Measurements from ENCODE around the gene ZNF670. TPM values are rescaled to one million over a fixed set of nuclear protein-coding genes. Genes with fewer than 3 reads are reported as not detected.
"Not testable (repeated sequence)": the region's sequence is repeated elsewhere in the genome, so short reads cannot be mapped to it uniquely, and the experiment has no call there.

The ZNF670 gene
- total RNA-seq: 1 to 10 TPM; 3.0 to 3.2 TPM

GRCh38 chr1:247078258-247079140 lies at the start of gene ZNF670:
Gene ZNF670, minus strand, starts transcription at chr1:247078811. Its CDS starts 215 bp downstream, at chr1:247078596.
- Mint-ChIP-seq H3K4me3 (peak within 1 kb of the TSS; percentile 90), H3K4me1 (ENCODE audit: low read depth in 2 of 2) (peaks cover 25 to 32% of the 10 kb centered on the region in 2 donors), H3K9me3 (no peaks in the 10 kb centered on the region), H3K27me3 (peaks cover 0 to 8% of the 10 kb centered on the region in 2 donors), H3K36me3 (no peaks in the 10 kb centered on the region), H3K27ac (peak within 1 kb of the TSS; percentile 78 to 83)
- DNase-seq (ENCODE audit: low spot score) (peak; percentile 93), ATAC-seq (peak; percentile 100)

- not testable (repeated sequence) for DNase-seq (ENCODE audit: low spot score); H3K9me3 Mint-ChIP-seq; ATAC-seq; H3K4me1 Mint-ChIP-seq (ENCODE audit: low read depth in 2 of 2); H3K27me3 Mint-ChIP-seq
- Mint-ChIP-seq H3K36me3 (peaks cover 15% of the 10 kb centered on the region), H3K27ac (peak overlapping the region; percentile 31 to 51), H3K4me3 (peak overlapping the region; percentile 85)
These were observed 49.1 kb upstream of the ZNF670 start for GRCh38 chr1:247127519-247128282.

GRCh38 chr1:247126601-247127000 lies 48.0 kb upstream of the ZNF670 start:
- DNase-seq (ENCODE audit: low spot score); H3K4me1 Mint-ChIP-seq (ENCODE audit: low read depth in 2 of 2); H3K27ac Mint-ChIP-seq; H3K27me3 Mint-ChIP-seq; H3K9me3 Mint-ChIP-seq; H3K4me3 Mint-ChIP-seq; H3K36me3 Mint-ChIP-seq: not testable (repeated sequence)
- peak; percentile 80 to 87 for ATAC-seq

GRCh38 chr1:247126166-247126565 lies 47.6 kb upstream of the ZNF670 start:
- H3K4me3 Mint-ChIP-seq; H3K9me3 Mint-ChIP-seq; H3K27me3 Mint-ChIP-seq; DNase-seq (ENCODE audit: low spot score); H3K36me3 Mint-ChIP-seq; H3K4me1 Mint-ChIP-seq (ENCODE audit: low read depth in 2 of 2); H3K27ac Mint-ChIP-seq: not testable (repeated sequence)
- peak; percentile 99 to 100 for ATAC-seq

- no peaks in the 10 kb centered on the region for H3K4me1 Mint-ChIP-seq (ENCODE audit: low read depth in 2 of 2)
- H3K4me3 Mint-ChIP-seq: no peak overlapping the region
- ATAC-seq (no peak), DNase-seq (ENCODE audit: low spot score) (no peak)
- no peaks in the 10 kb centered on the region for H3K9me3 Mint-ChIP-seq
- H3K27me3 Mint-ChIP-seq: no peaks in the 10 kb centered on the region
- no peaks in the 10 kb centered on the region for H3K36me3 Mint-ChIP-seq
- no peak overlapping the region for H3K27ac Mint-ChIP-seq
These were observed 42.8 kb upstream of the ZNF670 start for GRCh38 chr1:247121382-247121781.

- not testable (repeated sequence) for H3K36me3 Mint-ChIP-seq, H3K4me3 Mint-ChIP-seq, H3K9me3 Mint-ChIP-seq
These were observed 41.7 kb upstream of the ZNF670 start for GRCh38 chr1:247120408-247120668.

GRCh38 chr1:247119600-247120407 lies 41.2 kb upstream of the ZNF670 start:
- Mint-ChIP-seq H3K36me3 (no peaks in the 10 kb centered on the region), H3K27ac (no peak overlapping the region), H3K9me3 (no peaks in the 10 kb centered on the region), H3K27me3 (no peaks in the 10 kb centered on the region), H3K4me3 (no peak overlapping the region), H3K4me1 (ENCODE audit: low read depth in 2 of 2) (peaks cover 0 to 2% of the 10 kb centered on the region in 2 donors)
- DNase-seq (ENCODE audit: low spot score) (no peak), ATAC-seq (peak in 1 of 2 donors; percentile 49)

More at GRCh38 chr1:247120408-247120668, 41.7 kb upstream of the ZNF670 start:
- H3K27me3 Mint-ChIP-seq; DNase-seq (ENCODE audit: low spot score); H3K4me1 Mint-ChIP-seq (ENCODE audit: low read depth in 2 of 2); ATAC-seq; H3K27ac Mint-ChIP-seq: not testable (repeated sequence)

- Mint-ChIP-seq H3K27ac (no peak overlapping the region), H3K9me3 (no peaks in the 10 kb centered on the region), H3K36me3 (no peaks in the 10 kb centered on the region), H3K27me3 (no peaks in the 10 kb centered on the region), H3K4me1 (ENCODE audit: low read depth in 2 of 2) (peaks cover 0 to 2% of the 10 kb centered on the region in 2 donors), H3K4me3 (no peak overlapping the region)
- DNase-seq (ENCODE audit: low spot score) (no peak), ATAC-seq (peak; percentile 42 to 62)
These were observed 40.4 kb upstream of the ZNF670 start for GRCh38 chr1:247118946-247119446.

- Mint-ChIP-seq H3K9me3 (no peaks in the 10 kb centered on the region), H3K27me3 (peaks cover 4 to 6% of the 10 kb centered on the region in 2 donors), H3K4me1 (ENCODE audit: low read depth in 2 of 2) (peaks cover 6 to 9% of the 10 kb centered on the region in 2 donors), H3K27ac (no peak overlapping the region), H3K36me3 (peaks cover 3% of the 10 kb centered on the region), H3K4me3 (no peak overlapping the region)
- no peak for DNase-seq (ENCODE audit: low spot score)
- no peak for ATAC-seq
These were observed 36.9 kb upstream of the ZNF670 start for GRCh38 chr1:247115545-247115944.

GRCh38 chr1:247115141-247115510 lies 36.5 kb upstream of the ZNF670 start:
- ATAC-seq: peak in 1 of 2 donors; percentile 3
- no peaks in the 10 kb centered on the region for H3K9me3 Mint-ChIP-seq

GRCh38 chr1:247114351-247115140 lies 35.9 kb upstream of the ZNF670 start:
- H3K4me1 Mint-ChIP-seq (ENCODE audit: low read depth in 2 of 2): peaks cover 6 to 9% of the 10 kb centered on the region in 2 donors
- ATAC-seq (peak; percentile 7 to 53), DNase-seq (ENCODE audit: low spot score) (no peak)
- no peak overlapping the region for H3K27ac Mint-ChIP-seq
- H3K36me3 Mint-ChIP-seq: peaks cover 9% of the 10 kb centered on the region
- H3K9me3 Mint-ChIP-seq: no peaks in the 10 kb centered on the region
- H3K27me3 Mint-ChIP-seq: peaks cover 8 to 14% of the 10 kb centered on the region in 2 donors
- H3K4me3 Mint-ChIP-seq: no peak overlapping the region

More at GRCh38 chr1:247115141-247115510, 36.5 kb upstream of the ZNF670 start:
- H3K36me3 Mint-ChIP-seq: peaks cover 4% of the 10 kb centered on the region
- no peak overlapping the region for H3K27ac Mint-ChIP-seq
- peaks cover 4 to 9% of the 10 kb centered on the region in 2 donors for H3K27me3 Mint-ChIP-seq
- DNase-seq (ENCODE audit: low spot score): no peak
- no peak overlapping the region for H3K4me3 Mint-ChIP-seq
- peaks cover 6 to 9% of the 10 kb centered on the region in 2 donors for H3K4me1 Mint-ChIP-seq (ENCODE audit: low read depth in 2 of 2)

GRCh38 chr1:247113733-247114271 lies 35.2 kb upstream of the ZNF670 start:
- H3K4me3 Mint-ChIP-seq: no peak overlapping the region

More at GRCh38 chr1:247113733-247114271, 35.2 kb upstream of the ZNF670 start:
- H3K4me1 Mint-ChIP-seq (ENCODE audit: low read depth in 2 of 2): peaks cover 6 to 9% of the 10 kb centered on the region in 2 donors
- peaks cover 10% of the 10 kb centered on the region for H3K36me3 Mint-ChIP-seq
- H3K9me3 Mint-ChIP-seq: no peaks in the 10 kb centered on the region
- DNase-seq (ENCODE audit: low spot score) (no peak), ATAC-seq (peak in 1 of 2 donors; percentile 8)
- peaks cover 12 to 22% of the 10 kb centered on the region in 2 donors for H3K27me3 Mint-ChIP-seq
- H3K27ac Mint-ChIP-seq: no peak overlapping the region

Data from natural killer cell treated with Interleukin-12 subunit alpha and Interleukin-12 subunit beta and Interleukin-15 and Interleukin-18, amount 100 ng/mL, for 72 hours (primary cell).